ENCODE results near the gene HPGD. TPM values are rescaled to one million over a fixed set of nuclear protein-coding genes. Genes with fewer than 3 reads are reported as not detected.

Gene HPGD
- total RNA-seq, 4 donors from 2014 or later: 23.0 to 179 (median 45.4) TPM

DNA sequence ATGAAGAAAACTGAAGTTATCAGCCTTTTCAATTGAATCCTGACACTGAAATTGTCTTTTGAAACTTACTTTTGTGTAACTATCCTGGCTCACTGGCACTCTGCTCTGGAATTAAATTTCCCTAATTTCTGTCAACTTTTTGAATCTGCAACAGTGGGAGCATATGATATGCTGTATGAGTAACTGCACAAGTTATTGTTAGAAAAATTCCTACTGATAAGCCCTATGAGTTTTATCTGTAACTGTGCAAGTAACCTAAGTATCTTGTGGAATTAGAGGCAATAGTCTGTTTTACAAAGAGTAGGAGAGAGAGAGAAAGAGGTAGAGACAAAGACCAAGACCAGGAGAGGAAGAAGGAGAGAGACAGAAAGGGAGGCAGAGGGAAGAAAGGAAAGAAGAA lies 9.2 kb upstream of the HPGD start:
- H3K4me3 ChIP-seq: no peak overlapping the region
- no peak for DNase-seq
- TF ChIP-seq, protein P1, sequence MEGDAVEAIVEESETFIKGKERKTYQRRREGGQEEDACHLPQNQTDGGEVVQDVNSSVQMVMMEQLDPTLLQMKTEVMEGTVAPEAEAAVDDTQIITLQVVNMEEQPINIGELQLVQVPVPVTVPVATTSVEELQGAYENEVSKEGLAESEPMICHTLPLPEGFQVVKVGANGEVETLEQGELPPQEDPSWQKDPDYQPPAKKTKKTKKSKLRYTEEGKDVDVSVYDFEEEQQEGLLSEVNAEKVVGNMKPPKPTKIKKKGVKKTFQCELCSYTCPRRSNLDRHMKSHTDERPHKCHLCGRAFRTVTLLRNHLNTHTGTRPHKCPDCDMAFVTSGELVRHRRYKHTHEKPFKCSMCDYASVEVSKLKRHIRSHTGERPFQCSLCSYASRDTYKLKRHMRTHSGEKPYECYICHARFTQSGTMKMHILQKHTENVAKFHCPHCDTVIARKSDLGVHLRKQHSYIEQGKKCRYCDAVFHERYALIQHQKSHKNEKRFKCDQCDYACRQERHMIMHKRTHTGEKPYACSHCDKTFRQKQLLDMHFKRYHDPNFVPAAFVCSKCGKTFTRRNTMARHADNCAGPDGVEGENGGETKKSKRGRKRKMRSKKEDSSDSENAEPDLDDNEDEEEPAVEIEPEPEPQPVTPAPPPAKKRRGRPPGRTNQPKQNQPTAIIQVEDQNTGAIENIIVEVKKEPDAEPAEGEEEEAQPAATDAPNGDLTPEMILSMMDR (IDR thresholded peaks at IDR 0.05): no peak
- no peak for TF ChIP-seq POLR2A (IDR thresholded peaks at IDR 0.05)
- no peak overlapping the region for H3K27ac ChIP-seq
- H3K27me3 ChIP-seq: no peaks in the 10 kb centered on the region
- H3K36me3 ChIP-seq: no peaks in the 10 kb centered on the region
- intact Hi-C loops (cut with DNase I): no loop called here
- H3K9me3 ChIP-seq: no peaks in the 10 kb centered on the region
- H3K4me1 ChIP-seq: no peaks in the 10 kb centered on the region

DNA sequence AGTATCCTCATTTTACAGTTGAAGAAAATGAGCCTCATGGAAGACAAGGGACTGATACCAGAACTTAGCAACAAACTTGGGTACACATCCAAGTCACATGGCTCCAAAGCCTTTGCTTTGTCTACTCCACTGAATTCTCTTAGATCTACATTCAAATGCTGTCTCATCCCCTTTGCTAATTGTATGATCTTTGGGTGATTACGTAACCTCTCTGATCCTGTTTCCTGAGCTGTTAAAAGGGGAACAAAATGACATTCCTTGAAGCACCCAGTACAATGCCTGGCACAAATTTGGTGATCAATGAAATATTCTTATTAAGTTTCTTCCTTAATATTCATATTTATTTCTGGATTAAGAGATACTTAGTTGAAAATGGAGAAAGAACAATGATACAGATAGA lies 5.9 kb upstream of the HPGD start:
- intact Hi-C loops (cut with DNase I): no loop called here
- no peaks in the 10 kb centered on the region for H3K27me3 ChIP-seq
- H3K4me1 ChIP-seq: peaks cover 0 to 22% (median 3%) of the 10 kb centered on the region in 3 donors
- WGBS, 2 donors: 82 to 85% methylated on average over 1 of the region's 1 CpG
- no peak overlapping the region for H3K4me3 ChIP-seq
- no peak overlapping the region for H3K27ac ChIP-seq
- TF ChIP-seq POLR2A (IDR thresholded peaks at IDR 0.05): no peak
- TF ChIP-seq, protein P1 (IDR thresholded peaks at IDR 0.05): no peak
- no peak for DNase-seq
- no peaks in the 10 kb centered on the region for H3K9me3 ChIP-seq
- H3K36me3 ChIP-seq: no peaks in the 10 kb centered on the region

DNA sequence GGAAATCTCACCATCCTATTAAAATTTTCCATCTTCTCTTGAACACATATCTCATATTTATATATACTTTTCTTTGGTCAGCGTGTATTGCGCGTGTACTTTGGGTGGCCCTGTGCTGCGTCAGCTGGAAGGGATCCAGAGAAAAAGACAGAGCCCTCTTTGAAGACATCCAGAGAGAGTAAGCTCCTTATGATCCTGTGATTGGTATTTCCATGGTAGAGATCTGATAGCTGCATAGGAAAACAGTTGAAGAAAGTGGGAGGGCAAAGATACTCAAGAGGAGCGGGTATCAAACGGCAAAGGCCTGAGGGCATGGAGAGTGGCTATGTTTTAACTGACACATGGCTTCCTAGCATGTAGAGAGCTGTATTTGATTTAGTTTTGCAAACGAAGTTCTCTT lies 4.4 kb upstream of the HPGD start:
- Histone ChIP-seq H3K9me3 (no peaks in the 10 kb centered on the region), H3K36me3 (no peaks in the 10 kb centered on the region), H3K4me3 (no peak overlapping the region), H3K27me3 (peaks cover 0 to 6% (median 0%) of the 10 kb centered on the region in 4 donors), H3K27ac (no peak overlapping the region), H3K4me1 (peaks cover 3 to 25% (median 3%) of the 10 kb centered on the region in 3 donors)
- no peak for TF ChIP-seq POLR2A (IDR thresholded peaks at IDR 0.05)
- TF ChIP-seq, protein P1 (IDR thresholded peaks at IDR 0.05): no peak
- WGBS, 2 donors: 90% methylated on average over 7 of the region's 7 CpGs
- intact Hi-C loops (cut with DNase I): no loop called here
- DNase-seq: no peak

DNA sequence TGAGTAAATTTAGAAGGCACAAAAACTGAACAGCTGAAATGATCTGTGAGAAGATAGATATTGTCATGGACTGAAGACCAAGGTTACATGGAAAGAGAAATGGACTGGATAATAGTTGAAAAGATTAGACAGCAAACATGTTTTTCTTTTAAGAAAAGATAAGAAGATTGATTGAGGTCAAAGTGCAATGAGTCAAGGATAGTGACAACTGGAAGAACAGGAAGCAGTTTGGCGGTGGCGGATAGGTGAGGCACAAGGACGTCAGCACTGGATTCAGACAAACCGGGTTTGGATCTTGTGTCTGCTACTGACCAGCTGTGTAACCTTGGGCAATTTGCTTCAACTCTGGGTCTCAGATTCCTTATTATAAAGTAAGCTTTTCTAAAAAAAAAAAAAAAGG lies 2.0 kb upstream of the HPGD start:
- Histone ChIP-seq H3K9me3 (no peaks in the 10 kb centered on the region), H3K36me3 (no peaks in the 10 kb centered on the region), H3K4me1 (peaks cover 3 to 50% (median 7%) of the 10 kb centered on the region in 3 donors), H3K27ac (peak overlapping the region in 3 of 4 donors; percentile 84 to 91 (median 90)), H3K4me3 (peak overlapping the region in 1 of 4 donors; percentile 63), H3K27me3 (peaks cover 0 to 6% (median 0%) of the 10 kb centered on the region in 4 donors)
- intact Hi-C loops (cut with DNase I): no loop called here
- WGBS, 2 donors: 45 to 46% methylated on average over 4 of the region's 4 CpGs
- TF ChIP-seq, protein P1 (IDR thresholded peaks at IDR 0.05): no peak
- no peak for TF ChIP-seq POLR2A (IDR thresholded peaks at IDR 0.05)
- no peak for DNase-seq

DNA sequence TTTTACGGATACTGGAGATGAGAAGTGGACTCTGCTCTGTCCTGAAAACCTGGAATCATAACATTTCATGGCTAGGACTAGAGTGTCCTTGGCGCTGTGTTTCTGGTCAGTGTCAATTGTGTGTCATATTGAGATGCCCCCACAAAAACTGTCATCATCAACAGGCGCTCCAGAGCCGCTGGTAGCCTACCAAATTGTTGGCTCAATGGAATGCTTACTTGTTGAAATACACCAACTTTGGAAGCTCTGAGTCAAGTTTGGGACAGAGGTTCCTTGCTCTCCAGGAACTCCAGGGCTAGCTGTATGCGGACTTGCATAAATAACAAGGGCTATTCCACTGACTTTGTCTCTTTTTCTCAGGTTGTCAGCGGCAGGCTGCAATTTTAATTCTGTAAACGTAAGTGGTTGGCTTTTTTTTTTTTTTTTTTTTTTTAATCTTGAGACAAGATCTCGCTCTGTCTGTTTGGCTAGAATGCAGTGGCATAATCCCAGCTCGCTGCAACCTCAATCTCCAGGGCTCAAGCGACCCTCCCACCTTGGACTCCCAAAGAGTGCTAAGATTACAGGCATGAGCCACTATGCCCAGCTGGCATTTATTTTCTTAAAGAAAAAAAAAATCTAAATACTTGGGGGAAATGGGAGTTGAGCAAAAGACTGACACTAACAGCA lies 871 bp upstream of the HPGD start:
- peaks cover 0 to 6% (median 0%) of the 10 kb centered on the region in 4 donors for H3K27me3 ChIP-seq
- DNase-seq: no peak
- peaks cover 6 to 61% (median 7%) of the 10 kb centered on the region in 3 donors for H3K4me1 ChIP-seq
- no peaks in the 10 kb centered on the region for H3K9me3 ChIP-seq
- WGBS, 2 donors: 8 to 22% methylated on average over 7 to 10 of the region's 10 CpGs
- TF ChIP-seq, protein P1 (IDR thresholded peaks at IDR 0.05): no peak
- TF ChIP-seq POLR2A (IDR thresholded peaks at IDR 0.05): no peak
- peak overlapping the region; percentile 79 to 91 (median 87) for H3K27ac ChIP-seq
- peak overlapping the region; percentile 63 to 83 (median 76) for H3K4me3 ChIP-seq
- intact Hi-C loops (cut with DNase I): no loop called here
- no peaks in the 10 kb centered on the region for H3K36me3 ChIP-seq

All from esophagus squamous epithelium (tissue), 5 donors.